Omental fat pad (tissue), 4 donors: Measurements from ENCODE around the gene MADCAM1. TPM values are rescaled to one million over a fixed set of nuclear protein-coding genes. Genes with fewer than 3 reads are reported as not detected.

Experiments
- ATAC-seq: fragments of 150-250 bp; one replicate; pipeline ENCODE4 v1.9.1; 2016; ENCODE audit warnings: mild to moderate bottlenecking, moderate library complexity; ENCODE audit not compliant: low FRiP score
- DNase-seq: peaks from one replicate; pipeline ENCODE4 v3.0.0-alpha.2; 2019; ENCODE audit warnings: low spot score
- total RNA-seq, 4 donors: library from RNA; depleted of rRNA; stranded (reverse); fragments of >200 nt; gene quantifications; one replicate each; pipeline ENCODE4 v1.1.0, GENCODE V29; 2016
- TF ChIP-seq, protein P1 (sequence below), 3 donors: fragments of 450-650 bp; IDR thresholded peaks; one replicate each; pipeline ENCODE4 v1.5.1; 2016 to 2017; ENCODE audit warnings: antibody characterized with exemption in 3 of 3, mild to moderate bottlenecking in 3 of 3, moderate library complexity in 2 of 3

MADCAM1 gene
- total RNA-seq, 4 donors from 2014 or later = 0.69 TPM; not detected in 3

DNA sequence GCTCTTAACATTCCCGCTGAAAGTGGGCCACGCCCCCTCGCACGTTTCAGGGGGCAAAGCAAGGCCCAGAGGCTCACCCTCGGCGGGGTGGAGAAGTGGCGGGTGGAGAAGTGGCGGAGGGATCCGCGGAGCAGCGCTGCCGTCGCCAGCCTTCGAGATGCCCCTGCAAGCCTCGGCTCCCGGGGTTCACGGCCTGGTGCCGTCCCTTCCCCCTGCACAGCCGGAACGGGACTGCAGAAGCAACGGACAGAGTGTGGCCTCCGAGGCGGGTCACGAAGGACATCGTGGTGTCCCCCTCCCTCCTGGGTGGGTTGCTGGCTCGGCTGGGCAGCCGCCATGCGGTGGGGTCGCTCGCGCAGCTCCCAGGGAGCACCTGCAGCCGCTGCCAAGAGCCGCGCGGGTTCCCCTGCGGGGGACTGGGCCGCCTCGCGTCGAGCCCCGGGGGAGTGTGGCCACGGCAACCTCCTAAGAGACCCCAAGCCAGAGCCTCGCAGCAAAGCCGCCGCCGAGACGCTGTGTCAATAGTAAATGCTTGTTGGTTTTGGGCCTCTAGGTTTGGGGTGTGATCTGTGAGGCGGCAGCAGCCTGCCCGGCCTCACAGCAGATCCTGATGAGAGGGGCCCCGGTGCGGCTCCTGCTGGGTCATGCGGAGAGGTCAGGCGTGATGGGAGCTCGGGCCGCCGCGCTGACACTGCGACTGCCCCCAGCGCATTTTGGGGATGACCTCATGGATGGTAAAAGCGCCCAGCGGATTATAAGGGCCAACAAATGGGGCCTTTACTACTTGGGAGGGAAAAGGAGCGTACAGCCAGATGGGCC lies 16.5 kb downstream of the MADCAM1 start:
- no peak for DNase-seq
- TF ChIP-seq, protein P1, sequence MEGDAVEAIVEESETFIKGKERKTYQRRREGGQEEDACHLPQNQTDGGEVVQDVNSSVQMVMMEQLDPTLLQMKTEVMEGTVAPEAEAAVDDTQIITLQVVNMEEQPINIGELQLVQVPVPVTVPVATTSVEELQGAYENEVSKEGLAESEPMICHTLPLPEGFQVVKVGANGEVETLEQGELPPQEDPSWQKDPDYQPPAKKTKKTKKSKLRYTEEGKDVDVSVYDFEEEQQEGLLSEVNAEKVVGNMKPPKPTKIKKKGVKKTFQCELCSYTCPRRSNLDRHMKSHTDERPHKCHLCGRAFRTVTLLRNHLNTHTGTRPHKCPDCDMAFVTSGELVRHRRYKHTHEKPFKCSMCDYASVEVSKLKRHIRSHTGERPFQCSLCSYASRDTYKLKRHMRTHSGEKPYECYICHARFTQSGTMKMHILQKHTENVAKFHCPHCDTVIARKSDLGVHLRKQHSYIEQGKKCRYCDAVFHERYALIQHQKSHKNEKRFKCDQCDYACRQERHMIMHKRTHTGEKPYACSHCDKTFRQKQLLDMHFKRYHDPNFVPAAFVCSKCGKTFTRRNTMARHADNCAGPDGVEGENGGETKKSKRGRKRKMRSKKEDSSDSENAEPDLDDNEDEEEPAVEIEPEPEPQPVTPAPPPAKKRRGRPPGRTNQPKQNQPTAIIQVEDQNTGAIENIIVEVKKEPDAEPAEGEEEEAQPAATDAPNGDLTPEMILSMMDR (IDR thresholded peaks at IDR 0.05) = no peak
- no peak for ATAC-seq

DNA sequence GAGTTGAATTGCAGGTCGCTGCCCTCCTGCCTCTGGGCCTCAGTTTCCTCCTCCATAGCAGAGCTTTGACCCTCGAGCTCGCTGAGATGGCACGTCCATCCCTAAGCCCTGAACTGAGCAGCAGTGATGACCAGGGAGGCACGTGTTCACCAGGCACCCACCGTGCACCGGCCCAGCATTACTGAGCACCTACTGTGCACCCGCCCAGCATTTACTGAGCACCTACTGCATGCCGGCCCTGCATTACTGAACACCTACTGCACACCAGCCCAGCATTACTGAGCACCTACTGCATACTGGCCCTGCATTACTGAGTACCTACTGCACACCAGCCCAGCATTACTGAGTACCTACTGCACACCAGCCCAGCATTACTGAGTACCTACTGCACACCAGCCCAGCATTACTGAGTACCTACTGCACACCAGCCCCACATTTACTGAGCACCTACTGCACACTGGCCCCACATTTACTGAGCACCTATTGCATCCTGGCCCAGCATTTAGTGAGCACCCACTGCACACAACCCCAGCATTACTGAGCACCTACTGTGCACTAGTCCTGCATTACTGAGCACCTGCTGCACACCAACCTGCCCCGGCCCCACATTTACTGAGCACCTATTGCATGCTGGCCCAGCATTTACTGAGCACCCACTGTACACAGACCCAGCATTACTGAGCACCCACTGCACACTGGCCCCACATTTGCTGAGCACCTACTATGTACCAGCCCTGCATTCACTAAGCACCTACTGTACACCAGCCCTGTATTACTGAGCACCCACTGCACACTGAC lies 17.3 kb downstream of the MADCAM1 start:
- no peak for ATAC-seq
- TF ChIP-seq, protein P1 (IDR thresholded peaks at IDR 0.05) = no peak
- DNase-seq = no peak

DNA sequence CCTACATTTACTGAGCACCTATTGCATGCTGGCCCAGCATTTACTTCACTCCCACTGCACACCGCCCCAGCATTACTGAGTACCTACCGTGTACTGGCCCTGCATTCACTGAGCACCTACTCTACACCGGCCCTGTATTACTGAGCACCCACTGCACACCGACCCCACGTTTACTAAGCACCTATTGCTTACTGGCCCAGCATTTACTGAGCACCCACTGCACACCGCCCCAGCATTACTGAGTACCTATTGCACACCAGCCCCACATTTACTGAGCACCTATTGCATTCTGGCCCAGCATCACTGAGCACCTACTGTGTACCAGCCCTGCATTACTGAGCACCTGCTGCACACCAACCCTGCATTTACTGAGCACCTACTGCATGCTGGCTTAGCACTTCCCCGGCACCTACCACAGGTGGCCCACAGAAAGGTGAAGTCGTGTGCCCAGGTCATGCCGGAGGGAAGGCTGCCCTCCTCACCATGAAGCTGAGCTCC lies 17.9 kb downstream of the MADCAM1 start:
- DNase-seq (no peak), ATAC-seq (no peak)
- TF ChIP-seq, protein P1 (IDR thresholded peaks at IDR 0.05) = no peak

DNA sequence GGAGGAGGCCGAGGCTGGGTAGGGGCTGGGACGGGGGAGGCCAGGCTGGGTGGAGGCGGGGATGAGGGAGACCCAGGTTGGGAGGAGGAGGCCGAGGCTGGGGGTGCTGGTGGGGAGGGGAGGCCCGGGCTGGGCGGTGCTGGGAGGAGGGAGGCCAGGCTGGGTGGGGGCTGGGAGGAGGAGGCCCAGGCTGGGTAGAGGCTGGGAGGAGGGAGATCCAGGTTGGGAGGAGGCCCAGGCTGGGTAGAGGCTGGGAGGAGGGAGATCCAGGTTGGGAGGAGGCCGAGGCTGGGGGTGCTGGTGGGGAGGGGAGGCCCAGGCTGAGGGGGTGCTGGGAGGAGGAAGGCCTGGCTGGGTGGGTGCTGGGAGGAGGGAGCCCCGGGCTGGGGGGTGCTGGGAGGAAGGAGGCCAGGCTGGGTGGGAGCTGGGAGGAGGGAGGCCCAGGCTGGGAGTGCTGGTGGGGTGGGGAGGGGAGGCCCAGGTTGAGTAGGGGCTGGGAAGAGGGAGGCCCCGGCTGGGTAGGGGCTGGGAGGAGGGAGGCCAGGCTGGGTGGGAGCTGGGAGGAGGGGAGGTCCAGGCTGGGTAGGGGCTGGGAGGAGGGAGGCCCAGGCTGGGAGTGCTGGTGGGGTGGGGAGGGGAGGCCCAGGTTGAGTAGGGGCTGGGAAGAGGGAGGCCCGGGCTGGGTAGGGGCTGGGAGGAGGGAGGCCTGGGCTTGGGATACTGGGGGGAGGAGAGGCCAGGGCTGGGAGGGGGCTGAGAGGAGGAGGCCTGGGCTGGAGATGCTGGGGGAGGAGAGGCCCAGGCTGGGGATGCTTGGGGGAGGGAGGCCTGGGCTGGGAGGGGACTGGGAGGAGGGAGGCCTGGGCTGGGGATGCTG lies 21.7 kb downstream of the MADCAM1 start:
- no peak for DNase-seq
- TF ChIP-seq, protein P1 (IDR thresholded peaks at IDR 0.05) = no peak
- no peak for ATAC-seq

DNA sequence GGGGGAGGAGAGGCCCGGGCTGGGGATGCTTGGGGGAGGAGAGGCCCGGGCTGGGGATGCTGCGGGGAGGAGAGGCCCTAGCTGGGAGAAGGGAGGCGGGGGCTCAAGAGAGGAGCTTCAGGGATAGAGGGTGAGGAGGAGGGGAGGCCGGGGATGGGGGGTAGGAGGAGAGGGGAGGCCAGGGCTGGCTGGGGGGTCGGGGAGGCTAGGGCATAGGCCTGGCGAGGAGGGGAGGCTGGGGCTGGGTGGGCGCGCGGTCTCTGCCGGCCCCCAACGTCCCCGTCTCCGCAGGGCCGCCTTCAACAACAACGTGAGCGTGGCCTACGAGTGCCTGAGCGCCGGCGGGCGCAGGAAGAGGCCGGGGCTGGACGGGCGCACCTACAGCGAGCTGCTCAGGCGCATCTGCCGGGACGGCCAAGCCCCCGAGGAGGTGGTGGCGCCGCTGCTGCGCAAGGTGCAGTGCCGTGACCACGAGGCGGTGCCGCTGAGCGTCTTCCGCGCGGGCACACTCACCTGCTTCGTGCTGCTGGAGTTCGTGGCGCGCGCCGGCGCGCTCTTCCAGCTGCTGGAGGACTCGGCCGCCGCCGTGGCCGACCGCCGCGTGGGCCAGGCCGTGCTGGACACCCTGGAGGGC lies 22.4 kb downstream of the MADCAM1 start:
- ATAC-seq (peak; percentile 32), DNase-seq (no peak)
- TF ChIP-seq, protein P1 (IDR thresholded peaks at IDR 0.05) = no peak

DNA sequence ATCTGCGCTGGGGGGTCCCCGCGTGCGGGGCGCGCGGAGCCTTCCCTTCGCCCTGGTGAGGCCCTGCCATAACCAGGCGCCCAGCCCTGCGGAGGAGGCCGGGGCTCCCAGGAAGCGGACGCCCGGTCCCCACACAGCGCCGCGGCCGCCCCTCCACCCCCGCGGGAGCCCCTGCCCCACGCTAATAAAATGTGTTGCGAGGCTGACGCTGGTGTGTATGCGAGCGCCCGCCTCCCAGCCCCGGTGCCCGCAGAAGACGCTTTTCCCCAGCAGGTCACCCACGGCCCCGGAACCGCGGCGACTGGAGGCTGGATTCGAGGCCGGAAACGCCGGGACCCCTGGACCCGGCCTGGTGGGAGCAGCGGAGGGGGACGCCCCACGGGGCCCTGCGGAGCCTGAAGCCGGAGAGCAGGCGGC lies 23.2 kb downstream of the MADCAM1 start:
- DNase-seq (no peak), ATAC-seq (no peak)
- TF ChIP-seq, protein P1 (IDR thresholded peaks at IDR 0.05) = no peak
